Stimulated activated CD8-positive, alpha-beta memory T cell treated with anti-CD3 and anti-CD28 coated beads, Interleukin-15, amount 100 ng/mL, for 4 hours (primary cell): ENCODE data around the gene ANKRD22.

Experiments used
- DNase-seq, 2 donors: peaks; one replicate each; pipeline ENCODE4 v3.0.0-alpha.2; 2020; ENCODE audit warnings: low read depth in 2 of 2

ANKRD22 gene

DNA sequence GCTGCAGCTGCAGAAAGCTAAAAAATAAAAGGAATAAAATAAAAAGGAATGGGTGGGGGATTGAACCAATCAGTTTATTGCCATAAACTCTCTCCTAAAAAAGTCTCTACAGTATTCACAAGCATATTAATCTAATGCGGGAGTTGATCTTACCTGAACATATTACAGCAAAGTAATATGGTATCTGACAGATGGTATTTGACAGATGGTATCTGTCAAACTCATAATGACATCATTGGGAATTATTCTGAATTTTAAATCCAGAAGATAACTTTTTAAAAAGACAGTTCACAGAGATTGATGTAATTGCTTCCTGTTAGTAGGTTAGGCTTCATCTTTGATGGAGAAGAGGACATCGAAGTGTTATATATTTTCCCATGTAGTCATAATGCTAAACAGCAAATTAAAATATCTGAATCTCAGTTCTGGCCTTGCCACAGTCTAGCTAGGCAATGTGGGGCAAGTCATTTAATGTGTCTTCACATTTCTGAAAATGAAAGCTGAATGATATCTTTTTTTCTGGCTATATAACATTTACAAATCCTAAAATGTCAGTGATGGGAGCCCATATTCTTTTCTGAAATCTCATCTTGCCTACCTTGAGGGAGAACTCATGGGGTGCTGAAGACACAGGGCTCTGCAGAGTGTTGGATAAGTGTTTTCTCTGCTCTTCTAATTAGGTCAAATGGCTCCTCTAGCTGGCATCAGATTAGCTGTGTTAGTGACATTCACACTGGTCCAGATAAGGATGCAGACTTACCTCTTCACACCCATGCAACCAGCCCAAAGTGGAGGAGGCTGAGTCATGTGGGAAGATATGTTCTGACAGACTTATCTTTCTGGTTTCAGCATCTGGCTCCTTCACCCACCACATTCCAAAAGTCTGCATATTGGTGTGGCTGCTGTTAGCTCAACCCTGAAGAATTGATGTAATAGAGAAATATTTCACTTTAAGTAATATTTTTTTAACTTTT lies 51.2 kb downstream of the ANKRD22 start:
- DNase-seq, result no peak

DNA sequence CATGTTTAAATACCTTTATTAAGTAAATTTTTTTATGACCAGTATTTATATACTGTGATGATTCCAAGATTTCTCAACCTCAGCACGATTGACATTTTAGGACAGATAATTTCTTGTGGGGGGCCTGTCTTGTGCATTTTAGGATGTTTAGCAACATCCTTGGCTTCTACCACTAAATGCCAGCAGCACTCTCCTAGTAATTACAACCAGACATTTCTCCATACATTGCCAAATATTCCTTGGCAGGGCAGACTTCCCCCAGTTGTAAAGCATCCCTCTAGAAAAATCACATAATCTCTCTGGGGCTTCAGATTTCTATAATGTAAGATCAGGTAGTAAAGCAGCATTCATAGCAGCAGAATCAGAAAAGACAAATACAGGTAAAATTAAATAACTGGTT lies 56.9 kb downstream of the ANKRD22 start:
- DNase-seq, result no peak

DNA sequence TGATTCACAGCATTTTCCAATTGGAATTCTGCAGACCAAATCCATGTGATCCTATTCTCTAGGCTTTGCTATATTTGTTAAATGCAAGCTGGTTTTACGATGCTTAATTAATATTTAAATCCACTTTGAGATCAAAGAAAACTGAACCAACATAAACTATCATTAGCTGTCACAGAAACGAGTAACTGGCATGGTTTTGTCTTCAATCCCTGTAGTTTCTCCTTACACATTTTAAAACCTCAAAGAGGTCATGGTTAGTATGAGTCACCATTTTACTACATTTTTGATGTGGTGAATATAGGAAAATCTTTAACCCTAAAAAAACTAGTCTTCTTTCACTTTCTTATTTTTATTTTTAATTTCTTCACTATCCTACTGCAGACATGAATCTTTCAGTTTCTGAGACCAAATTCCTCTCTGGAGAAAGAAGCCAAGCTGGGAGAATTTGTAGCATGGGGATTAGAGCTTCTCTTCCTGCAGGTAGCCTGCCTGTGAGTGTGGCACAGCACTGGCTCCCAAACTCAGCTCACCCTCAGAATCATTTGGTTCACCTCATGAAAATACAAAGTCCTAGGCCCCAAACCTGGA lies 57.8 kb downstream of the ANKRD22 start:
- DNase-seq, result no peak

DNA sequence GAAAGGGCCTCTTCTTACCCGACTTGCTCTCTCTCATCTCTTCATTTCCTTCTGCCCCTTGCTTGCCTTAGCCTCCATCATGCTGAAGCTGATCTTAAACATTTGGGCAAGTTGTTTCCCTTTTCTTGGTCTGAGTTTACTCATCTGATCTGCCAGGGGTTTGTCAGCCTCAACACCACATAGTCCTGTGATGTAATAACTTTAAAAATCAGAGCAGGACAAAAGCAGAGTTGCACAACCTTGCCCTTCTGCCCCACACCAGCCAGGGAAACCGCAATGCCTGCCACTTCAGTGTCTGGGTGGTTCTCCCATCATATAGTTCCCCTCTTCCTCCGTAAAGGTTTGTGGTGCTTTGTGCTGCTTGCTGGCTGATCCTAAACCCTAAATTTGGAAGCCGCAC lies 59.0 kb downstream of the ANKRD22 start:
- DNase-seq, result no peak

DNA sequence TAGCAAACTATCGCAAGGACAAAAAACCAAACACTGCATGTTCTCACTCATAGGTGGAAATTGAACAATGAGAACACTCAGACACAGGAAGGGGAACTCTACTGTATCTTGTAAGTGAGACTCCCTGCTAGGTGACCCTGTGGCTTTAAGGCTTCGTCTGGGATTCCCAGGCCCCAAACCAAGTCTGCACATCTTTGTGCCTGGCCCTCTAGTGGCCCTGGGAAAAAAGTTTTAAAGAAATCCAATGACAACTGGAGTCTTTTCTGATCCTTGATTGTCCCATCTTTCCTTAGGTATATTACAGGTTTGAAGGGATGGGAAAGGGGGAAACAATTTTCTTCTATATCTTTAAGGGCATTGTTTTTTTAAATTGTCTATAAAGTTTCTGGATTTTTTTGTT lies 59.7 kb downstream of the ANKRD22 start:
- no peak for DNase-seq

DNA sequence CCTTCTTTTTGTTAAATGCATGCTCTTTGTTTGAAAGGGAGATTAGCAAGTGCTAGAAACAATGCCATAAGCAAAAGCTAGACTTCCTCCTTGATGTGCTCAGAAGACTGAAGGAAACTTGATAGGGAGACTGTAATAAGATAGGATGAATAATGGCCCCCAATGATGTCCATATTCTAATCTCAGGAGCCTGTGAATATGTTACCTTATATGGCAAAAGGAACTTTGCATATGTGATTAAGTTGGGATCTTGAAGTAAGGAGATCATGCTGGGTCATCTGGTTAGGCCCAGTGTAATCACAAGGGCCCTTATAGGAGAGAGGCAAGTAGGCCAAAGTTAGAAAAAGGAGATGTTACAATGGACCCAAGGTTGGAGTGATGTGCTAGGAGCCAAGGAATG lies 62.7 kb downstream of the ANKRD22 start:
- no peak for DNase-seq

DNA sequence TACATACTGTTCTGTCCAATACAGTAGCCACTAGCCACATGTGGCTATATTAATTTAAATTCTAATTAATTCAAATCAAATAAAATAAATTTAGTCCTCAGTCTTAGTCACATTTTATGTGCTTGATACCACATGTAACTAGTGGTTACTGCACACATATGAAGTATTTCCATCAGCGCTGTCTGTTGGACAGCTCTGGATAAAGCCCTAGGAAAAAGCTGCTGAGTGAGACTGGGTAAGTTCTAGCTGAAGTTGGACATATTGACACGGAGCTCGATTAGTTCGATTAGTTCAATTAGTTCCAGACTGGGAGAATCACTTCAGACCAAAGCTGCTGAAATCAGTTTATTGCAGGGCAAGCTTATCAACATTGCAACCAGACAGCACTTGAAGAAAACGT lies 64.2 kb downstream of the ANKRD22 start:
- no peak for DNase-seq

DNA sequence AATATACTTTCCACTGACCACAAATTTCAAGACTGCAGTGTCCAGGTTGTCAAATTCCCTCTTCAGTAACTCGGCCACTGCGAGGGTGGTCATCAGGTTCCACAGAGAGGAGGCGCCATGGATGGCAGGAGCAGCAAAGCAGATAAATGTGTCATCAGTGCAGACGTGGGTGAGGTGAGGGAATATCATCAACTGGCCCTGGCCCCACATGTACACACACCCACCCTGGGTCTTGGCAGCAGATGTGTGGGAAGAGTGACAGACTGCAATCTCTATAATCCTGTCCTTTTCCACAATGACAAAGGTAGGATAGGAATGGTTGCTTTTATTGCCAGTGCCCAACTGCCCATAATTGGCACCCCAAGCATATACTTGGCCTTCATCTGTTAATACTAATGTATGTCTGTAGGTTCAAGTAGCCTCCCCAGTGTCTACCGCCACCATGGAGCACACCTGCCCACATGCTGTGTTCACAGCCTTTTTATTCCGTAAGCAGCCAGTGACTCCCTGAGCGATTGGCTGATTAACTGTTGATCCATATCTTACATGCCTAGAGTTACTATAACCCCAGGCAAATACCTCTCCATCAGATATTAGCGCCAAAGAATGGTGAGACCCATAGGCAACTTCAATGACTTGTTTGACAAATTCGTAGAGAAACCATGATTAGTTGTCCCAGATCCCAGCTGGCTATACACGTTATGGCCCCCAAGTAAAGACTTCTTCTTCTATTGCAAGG lies 65.4 kb downstream of the ANKRD22 start:
- no peak for DNase-seq

DNA sequence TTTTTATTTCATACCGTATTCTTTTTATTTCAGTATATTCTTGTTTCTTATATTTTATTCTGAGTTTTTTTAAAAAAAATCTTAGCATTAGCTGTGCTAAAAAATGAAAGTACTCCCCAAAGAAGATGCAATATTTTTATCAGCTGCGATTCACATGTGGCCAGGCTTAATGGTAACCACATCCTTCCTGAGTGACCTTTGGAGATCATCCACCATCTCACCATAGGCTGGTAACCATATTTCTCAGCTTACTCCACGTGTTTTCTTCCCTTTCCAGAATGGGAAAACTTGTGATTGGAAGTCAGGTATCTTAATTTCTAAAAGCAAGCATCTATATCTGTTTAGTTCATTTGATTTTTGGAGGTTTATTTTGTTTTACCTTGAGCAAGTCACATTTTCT lies 67.9 kb downstream of the ANKRD22 start:
- DNase-seq, result no peak

DNA sequence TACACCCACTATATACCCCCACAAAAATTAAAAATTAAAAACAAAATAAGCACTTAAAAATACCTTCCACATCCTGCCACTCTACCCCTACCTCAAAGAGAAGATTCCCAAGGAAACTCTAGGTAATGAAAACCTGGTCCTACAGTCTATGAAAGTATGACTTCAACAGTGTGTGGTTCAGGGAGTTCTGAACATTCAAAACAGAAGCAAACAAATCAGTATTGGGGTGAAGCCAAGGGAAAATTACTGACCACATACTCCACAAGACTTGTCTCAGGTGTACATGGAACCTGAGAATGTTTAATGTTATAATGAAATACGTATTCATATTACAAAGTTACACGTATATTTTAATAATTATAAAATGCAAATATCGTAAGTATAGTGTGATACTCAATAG lies 69.4 kb downstream of the ANKRD22 start:
- no peak for DNase-seq

DNA sequence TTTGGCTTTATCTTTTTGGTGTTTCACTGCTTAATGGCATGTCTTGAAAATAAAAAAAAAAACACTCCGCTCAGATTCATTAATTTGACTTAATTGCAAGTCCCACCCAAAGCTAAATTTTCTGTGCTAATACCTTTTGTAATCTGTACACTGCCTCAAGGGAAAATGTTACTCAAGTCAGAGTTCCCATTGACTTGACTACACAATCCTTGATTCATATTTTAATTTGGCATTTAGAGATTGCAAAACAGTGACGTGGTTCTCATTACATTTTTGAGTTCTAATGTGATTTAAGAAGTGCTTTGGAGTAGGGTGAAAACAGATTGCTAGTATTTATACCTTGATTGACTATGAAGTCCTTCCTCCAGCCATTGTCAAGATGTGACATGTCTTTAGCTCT lies 70.4 kb downstream of the ANKRD22 start:
- DNase-seq, result no peak
